Testis (tissue), 3 donors: ENCODE data around the gene GCLM. TPM values are rescaled to one million over a fixed set of nuclear protein-coding genes. Genes with fewer than 3 reads are reported as not detected.
A peak's percentile ranks its signal among the peaks of the same experiment; 100 is the strongest.

Experiments
- DNase-seq: peaks from one replicate; pipeline ENCODE4 v3.0.0-alpha.2; 2019
- H3K27ac ChIP-seq, 2 donors: fragments of 200-600 bp; sonication (generic); one replicate each; pipeline ENCODE4 v1.5.1; 2019
- H3K27me3 ChIP-seq: fragments of 200-600 bp; sonication (generic); one replicate; pipeline ENCODE4 v1.5.1; 2019
- H3K36me3 ChIP-seq: fragments of 200-600 bp; sonication (generic); one replicate; pipeline ENCODE4 v1.5.1; 2017; ENCODE audit warnings: low read depth; ENCODE audit errors: missing control alignments
- H3K4me1 ChIP-seq: fragments of 200-600 bp; sonication (generic); one replicate; pipeline ENCODE4 v1.5.1; 2019
- H3K4me3 ChIP-seq, 2 donors: fragments of 200-600 bp; sonication (generic); one replicate each; pipeline ENCODE4 v1.5.1; 2017 to 2019
- H3K9me3 ChIP-seq: fragments of 200-600 bp; sonication (generic); one replicate; pipeline ENCODE4 v1.5.1; 2017
- POLR2A ChIP-seq: fragments of 450-650 bp; IDR thresholded peaks from one replicate; pipeline ENCODE4 v1.6.1; 2017; ENCODE audit warnings: antibody characterized with exemption, mild to moderate bottlenecking, moderate library complexity
- WGBS, 2 donors: methylation state at CpG; one replicate each; pipeline ENCODE4 v1.1.5; 2018; 5-methylcytosine and 5-hydroxymethylcytosine counted together
- intact Hi-C: fragments of 100-400 bp; cut with DNase I; formaldehyde crosslinking; loops from one replicate; pipeline ENCODE4 v1.15.1; 2023; ENCODE audit warnings: low total_unique reads
- polyA plus RNA-seq: library from polyadenylated mRNA; stranded (reverse); fragments of 350-450 nt; fragmentation: Illumina TruSeq; extraction: RNeasy Lipid Tissue Mini Kit (QIAGEN cat#74804); gene quantifications from one replicate; pipeline ENCODE4 v1.2.3, GENCODE V29; 2014; ENCODE audit warnings: low read depth, low replicate concordance; ENCODE audit not compliant: insufficient read depth
- total RNA-seq, 2 donors: library from RNA; depleted of rRNA; stranded (reverse); fragments of >200 nt; gene quantifications; one replicate each; pipeline ENCODE4 v1.2.3, GENCODE V29; 2016
- TF ChIP-seq, protein P1 (sequence below), 3 experiments: fragments of 450-650 bp in 2 of 3; fragments of 200-600 bp in 1 of 3; sonication (generic) in 1 of 3; IDR thresholded peaks; one replicate each; pipeline ENCODE4 v1.5.1; 2016 to 2019; ENCODE audit warnings: antibody characterized with exemption in 3 of 3, mild to moderate bottlenecking in 2 of 3, moderate library complexity in 1 of 3

Gene GCLM
- total and polyA plus RNA-seq, 3 donors from 2014 or later, result 4.9 to 11.8 (median 5.2) TPM

DNA sequence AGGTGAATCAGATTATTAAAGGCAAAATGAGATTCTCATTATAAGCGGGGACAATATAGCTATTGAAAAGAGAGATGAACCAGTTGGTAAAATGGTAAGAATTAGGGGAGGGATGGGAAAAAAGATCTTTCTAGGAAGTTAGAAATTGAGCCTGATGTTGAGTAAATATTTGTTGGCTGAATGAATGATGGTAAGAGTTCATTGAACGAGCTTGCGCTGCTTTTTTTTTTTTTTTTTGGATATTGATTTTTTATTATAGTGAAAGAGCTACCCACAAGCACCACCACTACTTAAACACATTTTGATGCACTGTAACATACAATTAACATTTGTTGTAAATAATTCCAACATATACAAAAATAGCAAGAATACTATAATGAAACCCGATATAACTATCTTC lies 1.1 kb upstream of the GCLM start:
- DNase-seq, result no peak
- peak overlapping the region; percentile 75 to 92 for H3K4me3 ChIP-seq
- H3K9me3 ChIP-seq, result no peaks in the 10 kb centered on the region
- no peak for TF ChIP-seq POLR2A
- TF ChIP-seq, protein P1, sequence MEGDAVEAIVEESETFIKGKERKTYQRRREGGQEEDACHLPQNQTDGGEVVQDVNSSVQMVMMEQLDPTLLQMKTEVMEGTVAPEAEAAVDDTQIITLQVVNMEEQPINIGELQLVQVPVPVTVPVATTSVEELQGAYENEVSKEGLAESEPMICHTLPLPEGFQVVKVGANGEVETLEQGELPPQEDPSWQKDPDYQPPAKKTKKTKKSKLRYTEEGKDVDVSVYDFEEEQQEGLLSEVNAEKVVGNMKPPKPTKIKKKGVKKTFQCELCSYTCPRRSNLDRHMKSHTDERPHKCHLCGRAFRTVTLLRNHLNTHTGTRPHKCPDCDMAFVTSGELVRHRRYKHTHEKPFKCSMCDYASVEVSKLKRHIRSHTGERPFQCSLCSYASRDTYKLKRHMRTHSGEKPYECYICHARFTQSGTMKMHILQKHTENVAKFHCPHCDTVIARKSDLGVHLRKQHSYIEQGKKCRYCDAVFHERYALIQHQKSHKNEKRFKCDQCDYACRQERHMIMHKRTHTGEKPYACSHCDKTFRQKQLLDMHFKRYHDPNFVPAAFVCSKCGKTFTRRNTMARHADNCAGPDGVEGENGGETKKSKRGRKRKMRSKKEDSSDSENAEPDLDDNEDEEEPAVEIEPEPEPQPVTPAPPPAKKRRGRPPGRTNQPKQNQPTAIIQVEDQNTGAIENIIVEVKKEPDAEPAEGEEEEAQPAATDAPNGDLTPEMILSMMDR (IDR thresholded peaks at IDR 0.05), result no peak
- no peaks in the 10 kb centered on the region for H3K36me3 ChIP-seq
- WGBS, 2 donors, result 72 to 74% methylated on average over 4 of the region's 4 CpGs
- no peaks in the 10 kb centered on the region for H3K27me3 ChIP-seq
- intact Hi-C loops, result no loop called here
- peaks cover 9% of the 10 kb centered on the region for H3K4me1 ChIP-seq
- peak overlapping the region in 1 of 2 donors; percentile 88 for H3K27ac ChIP-seq

DNA sequence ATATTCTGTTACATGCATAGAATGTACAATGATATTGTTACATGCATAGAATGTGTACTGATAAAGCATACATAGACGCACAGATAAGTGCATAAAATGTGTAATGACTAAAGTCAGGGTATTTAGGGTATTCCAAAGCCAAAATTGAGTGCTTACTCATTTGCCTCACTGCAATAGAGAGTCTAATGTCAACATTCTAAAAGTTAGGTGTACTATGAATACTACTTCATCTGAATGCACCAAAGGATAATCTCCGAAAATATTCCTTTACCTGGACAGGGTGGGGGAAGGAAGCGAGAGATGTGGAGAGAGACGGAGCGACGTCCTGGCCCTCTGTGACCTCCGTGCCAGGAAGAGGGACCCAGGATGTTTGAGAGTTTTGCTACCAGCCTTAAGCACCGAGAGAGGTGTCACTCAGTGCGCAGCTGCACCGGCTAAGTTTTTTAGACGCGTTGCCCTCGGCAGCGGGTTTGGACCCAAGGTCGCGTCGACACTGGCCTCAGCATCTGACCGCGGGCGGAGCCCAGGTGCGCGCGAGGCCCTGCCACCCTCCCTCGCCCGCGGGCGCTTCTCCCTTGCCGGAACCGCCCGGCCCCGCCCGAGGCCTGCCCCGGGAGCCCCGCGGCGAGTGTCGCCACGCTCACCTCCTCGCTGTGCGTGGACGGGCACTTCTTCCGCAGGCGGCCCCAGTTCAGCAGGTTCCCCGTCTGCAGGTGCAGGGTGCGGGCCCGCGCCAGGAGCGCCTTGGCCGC lies 660 bp downstream of the GCLM start:
- peak; percentile 45 for DNase-seq
- WGBS, 2 donors, result 0 to 1% methylated on average over 14 to 24 of the region's 49 CpGs
- intact Hi-C loops, result no loop called here

DNA sequence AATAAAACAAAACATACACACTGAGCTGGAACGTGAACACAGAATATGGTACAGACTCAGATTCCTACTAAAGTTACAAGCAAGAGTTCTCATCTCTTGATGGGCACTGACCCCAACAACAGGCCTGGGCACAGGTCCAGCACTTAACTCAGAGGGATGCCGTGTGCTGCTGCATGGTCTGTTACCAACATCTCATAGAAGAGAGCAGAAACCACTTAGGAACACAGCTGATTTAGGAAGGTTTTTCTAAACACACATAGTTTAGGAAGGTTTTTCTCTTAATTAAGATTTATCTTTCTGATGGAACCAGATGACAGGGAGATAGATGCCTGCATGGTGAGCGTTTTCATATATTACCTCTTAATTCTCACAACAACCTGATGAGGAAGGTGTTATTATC lies 1.5 kb downstream of the GCLM start:
- WGBS, 2 donors, result 40 to 52% methylated on average over 3 of the region's 3 CpGs
- DNase-seq, result no peak
- Histone ChIP-seq H3K36me3 (no peaks in the 10 kb centered on the region), H3K4me1 (peaks cover 9% of the 10 kb centered on the region), H3K4me3 (no peak overlapping the region), H3K9me3 (no peaks in the 10 kb centered on the region), H3K27ac (no peak overlapping the region), H3K27me3 (no peaks in the 10 kb centered on the region)
- intact Hi-C loops, result no loop called here
- TF ChIP-seq, protein P1 (IDR thresholded peaks at IDR 0.05), result no peak
- TF ChIP-seq POLR2A, result no peak

More for the DNA sequence above, 660 bp downstream of the GCLM start:
- TF ChIP-seq, protein P1 (IDR thresholded peaks at IDR 0.05), result no peak
- TF ChIP-seq POLR2A, result no peak
- peak overlapping the region; percentile 56 to 88 for H3K27ac ChIP-seq
- peaks cover 9% of the 10 kb centered on the region for H3K4me1 ChIP-seq
- H3K27me3 ChIP-seq, result no peaks in the 10 kb centered on the region
- no peaks in the 10 kb centered on the region for H3K9me3 ChIP-seq
- H3K36me3 ChIP-seq, result no peaks in the 10 kb centered on the region
- peak overlapping the region; percentile 75 to 92 for H3K4me3 ChIP-seq

DNA sequence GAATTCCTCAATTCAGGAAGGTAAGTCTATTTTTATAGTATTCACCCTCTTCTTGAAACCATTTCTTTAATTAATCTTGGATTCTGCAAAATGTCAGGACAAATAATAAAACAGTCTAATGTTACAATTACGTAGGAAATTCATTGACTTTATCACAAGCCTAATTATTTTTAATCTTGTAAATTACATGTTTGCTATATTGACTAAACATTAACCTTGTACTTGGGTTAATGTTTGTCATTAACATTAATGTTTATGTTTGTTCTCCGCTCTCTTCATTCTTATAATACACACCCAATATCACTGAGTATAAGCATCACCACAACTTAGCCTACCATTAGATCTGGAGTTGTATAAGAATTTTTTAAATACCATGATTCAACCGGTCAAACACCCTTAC lies 2.8 kb downstream of the GCLM start:
- intact Hi-C loops, result no loop called here

More for the DNA sequence above, 2.8 kb downstream of the GCLM start:
- H3K9me3 ChIP-seq, result no peaks in the 10 kb centered on the region
- H3K27ac ChIP-seq, result no peak overlapping the region
- H3K4me3 ChIP-seq, result no peak overlapping the region
- H3K27me3 ChIP-seq, result no peaks in the 10 kb centered on the region
- TF ChIP-seq POLR2A, result no peak
- TF ChIP-seq, protein P1 (IDR thresholded peaks at IDR 0.05), result no peak
- 87 to 88% methylated on average over 3 of the region's 3 CpGs for WGBS, 2 donors
- no peaks in the 10 kb centered on the region for H3K36me3 ChIP-seq
- no peak for DNase-seq
- peaks cover 9% of the 10 kb centered on the region for H3K4me1 ChIP-seq
